ENCODE measurements around the gene ZNF823. TPM values are rescaled to one million over a fixed set of nuclear protein-coding genes. Genes with fewer than 3 reads are reported as not detected.

The ZNF823 gene
- total RNA-seq, 1 donor: 4.1 TPM

- no peak overlapping the region for H3K4me3 ChIP-seq (ENCODE audit: low read depth, low read length)
- DNase-seq (ENCODE audit: low read depth): no peak
- no peak for TF ChIP-seq CTCF (IDR thresholded peaks at IDR 0.05; ENCODE audit: insufficient read depth, low read length)
These were observed 30.3 kb downstream of the ZNF823 start for GRCh38 chr19:11708457-11708856.

- no peak for TF ChIP-seq CTCF (IDR thresholded peaks at IDR 0.05; ENCODE audit: insufficient read depth, low read length)
- H3K4me3 ChIP-seq (ENCODE audit: low read depth, low read length): no peak overlapping the region
- DNase-seq (ENCODE audit: low read depth): no peak
These were observed 33.3 kb downstream of the ZNF823 start for GRCh38 chr19:11705474-11705873.

GRCh38 chr19:11704626-11705025 lies 34.1 kb downstream of the ZNF823 start:
- DNase-seq (ENCODE audit: low read depth): no peak
- TF ChIP-seq CTCF (IDR thresholded peaks at IDR 0.05; ENCODE audit: insufficient read depth, low read length): no peak
- no peak overlapping the region for H3K4me3 ChIP-seq (ENCODE audit: low read depth, low read length)

- DNase-seq (ENCODE audit: low read depth): peak; percentile 56
- TF ChIP-seq CTCF (IDR thresholded peaks at IDR 0.05; ENCODE audit: insufficient read depth, low read length): peak; percentile 74
- no peak overlapping the region for H3K4me3 ChIP-seq (ENCODE audit: low read depth, low read length)
These were observed 38.6 kb downstream of the ZNF823 start for GRCh38 chr19:11699931-11700794.

- DNase-seq (ENCODE audit: low read depth): no peak
- H3K4me3 ChIP-seq (ENCODE audit: low read depth, low read length): no peak overlapping the region
These were observed 40.5 kb downstream of the ZNF823 start for GRCh38 chr19:11698231-11698630.

GRCh38 chr19:11697284-11697855 lies 41.4 kb downstream of the ZNF823 start:
- TF ChIP-seq CTCF (IDR thresholded peaks at IDR 0.05; ENCODE audit: insufficient read depth, low read length): no peak
- H3K4me3 ChIP-seq (ENCODE audit: low read depth, low read length): no peak overlapping the region
- no peak for DNase-seq (ENCODE audit: low read depth)

More at GRCh38 chr19:11698231-11698630, 40.5 kb downstream of the ZNF823 start:
- TF ChIP-seq CTCF (IDR thresholded peaks at IDR 0.05; ENCODE audit: insufficient read depth, low read length): no peak

All from fibroblast of the aortic adventitia (primary cell).